PC-9 (cell line): Measurements from ENCODE around the gene OCEL1. TPM values are rescaled to one million over a fixed set of nuclear protein-coding genes. Genes with fewer than 3 reads are reported as not detected.

Experiments
- BruUV-seq: library from RNA; stranded (reverse); fragments of 400-500 nt; replicated peaks from 2 replicates; lab custom pipeline; 2021; lab: Mats Ljungman, UMichigan
- CTCF ChIA-PET: fragments of 300-600 bp; sonication (Branson Sonifier 250); formaldehyde crosslinking; loops from one replicate; lab custom pipeline; 2022; ENCODE audit warnings: antibody characterized with exemption; lab: Charles Lee
- POLR2A ChIA-PET: fragments of 300-600 bp; sonication (Branson Sonifier 250); formaldehyde crosslinking; loops from one replicate; lab custom pipeline; 2022; ENCODE audit warnings: antibody characterized with exemption; ENCODE audit not compliant: unreplicated experiment; lab: Charles Lee
- DNase-seq, 2 experiments: peaks; one replicate each; pipeline versions ENCODE4 v3.0.0 to v3.0.0-alpha.2; 2015 to 2022; ENCODE audit warnings: mixed read lengths in 1 of 2
- H2AFZ ChIP-seq: fragments of 200-600 bp; sonication (generic); 2 replicates; pipeline ENCODE4 v1.8.1; 2017; ENCODE audit warnings: antibody characterized with exemption
- H3F3A ChIP-seq: fragments of 200-600 bp; sonication (generic); 2 replicates; pipeline ENCODE4 v1.8.1; 2017; ENCODE audit warnings: antibody characterized with exemption, mild to moderate bottlenecking, low read depth; ENCODE audit not compliant: insufficient read depth
- H3K27ac ChIP-seq: fragments of 200-600 bp; sonication (generic); 2 replicates; pipeline ENCODE4 v1.6.1; 2016; ENCODE audit warnings: mixed run types
- H3K27me3 ChIP-seq: fragments of 200-600 bp; sonication (generic); 2 replicates; pipeline ENCODE4 v1.6.1; 2016; ENCODE audit warnings: low read depth, mixed run types; ENCODE audit not compliant: insufficient read depth
- H3K36me3 ChIP-seq: fragments of 200-600 bp; sonication (generic); 2 replicates; pipeline ENCODE4 v1.6.1; 2016; ENCODE audit warnings: low read depth, mixed run types
- H3K4me1 ChIP-seq: fragments of 200-600 bp; sonication (generic); replicated peaks from 2 replicates; pipeline ENCODE4 v1.6.1; 2016; ENCODE audit warnings: mixed run types; ENCODE audit not compliant: insufficient read depth
- H3K4me2 ChIP-seq: fragments of 200-600 bp; sonication (generic); 2 replicates; pipeline ENCODE4 v1.6.1; 2017; ENCODE audit warnings: mixed run types
- H3K4me3 ChIP-seq: fragments of 200-600 bp; sonication (generic); 2 replicates; pipeline ENCODE4 v1.6.1; 2016; ENCODE audit warnings: mixed run types
- H3K79me2 ChIP-seq: fragments of 200-600 bp; sonication (generic); 2 replicates; pipeline ENCODE4 v1.6.1; 2017; ENCODE audit warnings: low read depth, mixed run types
- H3K9me2 ChIP-seq: fragments of 200-600 bp; sonication (generic); 2 replicates; pipeline ENCODE4 v1.8.1; 2017; ENCODE audit warnings: mild to moderate bottlenecking; ENCODE audit not compliant: insufficient read depth
- H3K9me3 ChIP-seq: fragments of 200-600 bp; sonication (generic); 2 replicates; pipeline ENCODE4 v1.8.1; 2016; ENCODE audit warnings: low read depth; ENCODE audit not compliant: insufficient read depth
- H4K20me1 ChIP-seq: fragments of 200-600 bp; sonication (generic); 2 replicates; pipeline ENCODE4 v1.8.1; 2017; ENCODE audit not compliant: insufficient read depth
- CTCF ChIP-seq: fragments of 200-600 bp; sonication (generic); conservative IDR thresholded peaks from 2 replicates; pipeline ENCODE4 v1.6.1; 2017; ENCODE audit warnings: mixed run types, antibody characterized with exemption, mild to moderate bottlenecking, moderate library complexity
- EZH2 ChIP-seq: fragments of 200-600 bp; sonication (generic); IDR thresholded peaks from 2 replicates; pipeline ENCODE4 v1.8.0; 2017; ENCODE audit warnings: antibody characterized with exemption, low read depth
- intact Hi-C: fragments of 100-400 bp; cut with micrococcal nuclease; formaldehyde crosslinking; loops from one replicate; pipeline ENCODE4 v1.10.0; 2022; ENCODE audit not compliant: unreplicated experiment
- total RNA-seq: library from RNA; stranded (reverse); gene quantifications from 2 replicates; pipeline ENCODE4 v1.2.3, GENCODE V29; 2021

OCEL1 gene
- total RNA-seq, 1 experiment from 2014 or later: 30.6 TPM

DNA sequence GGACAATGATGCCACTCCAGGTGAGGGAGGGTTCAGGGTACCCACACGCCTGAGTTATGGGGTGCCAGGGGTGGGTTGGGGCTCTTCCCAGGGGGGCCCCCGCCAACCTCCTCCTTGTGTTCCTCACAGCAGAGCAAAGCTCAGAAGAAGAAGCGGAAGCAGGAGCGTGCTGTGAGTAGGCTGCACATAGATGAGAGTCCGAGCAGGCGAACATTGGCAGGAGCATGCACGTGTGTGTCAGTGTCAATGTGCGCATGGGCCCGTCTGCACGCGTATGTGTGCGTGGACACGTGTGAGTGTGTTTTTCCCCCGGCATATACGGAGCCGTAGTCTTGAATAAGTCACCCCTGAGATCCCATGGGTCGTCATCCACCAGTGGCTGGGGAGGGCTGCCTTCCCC, 23.3 kb upstream of the OCEL1 start:
- Histone ChIP-seq H3K9me2 (no peaks in the 10 kb centered on the region), H3K4me1 (no peaks in the 10 kb centered on the region), H3K79me2 (no peaks in the 10 kb centered on the region), H3K4me3 (no peak overlapping the region), H4K20me1 (no peaks in the 10 kb centered on the region), H2AFZ (no peak overlapping the region), H3K4me2 (no peak overlapping the region), H3K27ac (no peak overlapping the region), H3K9me3 (no peaks in the 10 kb centered on the region), H3K27me3 (no peaks in the 10 kb centered on the region), H3F3A (peaks cover 11% of the 10 kb centered on the region), H3K36me3 (0 out of 2 replicates have a peak, but pooled peaks cover 6% of the 10 kb centered on the region)
- no peak for TF ChIP-seq EZH2
- no peak for TF ChIP-seq CTCF
- BruUV-seq: no TSS peak
- no peak for DNase-seq
- POLR2A ChIA-PET: no interaction called here
- CTCF ChIA-PET: no interaction called here
- intact Hi-C loops: no loop called here

DNA sequence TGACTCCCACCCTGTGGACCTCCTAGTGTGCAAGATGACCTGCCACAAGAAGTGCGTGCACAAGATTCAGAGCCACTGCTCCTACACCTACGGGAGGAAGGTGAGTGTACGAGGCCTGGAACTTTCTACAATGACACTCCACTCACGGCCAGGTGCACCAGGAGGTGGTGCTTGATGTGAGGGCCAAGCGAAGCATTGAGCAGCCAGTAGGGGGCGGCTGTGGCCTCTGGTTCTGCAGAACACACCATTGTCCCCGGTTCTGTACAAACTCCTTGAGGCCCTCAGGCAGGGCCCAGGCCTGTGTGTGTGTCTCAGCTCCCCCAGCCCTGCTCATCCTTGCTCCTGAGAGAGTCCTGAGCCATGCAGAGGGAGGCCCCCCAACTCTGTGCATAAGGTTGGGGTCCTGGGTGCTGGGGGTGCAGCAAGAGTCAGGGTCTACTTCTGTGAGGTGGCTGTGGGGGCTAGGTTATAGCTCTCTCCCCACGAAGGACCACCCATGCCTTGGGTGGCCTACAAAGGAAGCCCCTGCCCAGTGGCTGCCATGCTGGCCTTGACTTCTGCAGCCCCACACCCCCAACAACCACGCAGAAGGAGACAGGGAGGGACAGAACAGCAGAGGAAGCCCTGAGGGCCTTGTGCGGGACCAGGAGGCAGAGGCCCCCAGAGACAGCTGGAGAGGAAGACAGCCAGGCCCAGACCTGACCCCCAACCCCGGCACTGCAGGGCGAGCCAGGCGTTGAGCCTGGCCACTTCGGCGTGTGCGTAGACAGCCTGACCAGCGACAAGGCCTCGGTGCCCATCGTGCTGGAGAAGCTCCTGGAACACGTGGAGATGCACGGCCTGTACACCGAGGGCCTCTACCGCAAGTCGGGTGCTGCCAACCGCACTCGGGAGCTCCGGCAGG, 20.5 kb upstream of the OCEL1 start:
- no peak overlapping the region for H3K27ac ChIP-seq
- intact Hi-C loops: loop anchor here (1.0 kb wide), 1 partner anchor 77 kb away; no protein-coding TSS in a partner anchor
- H3K4me3 ChIP-seq: no peak overlapping the region
- H3K79me2 ChIP-seq: no peaks in the 10 kb centered on the region
- ChIA-PET CTCF (interaction anchor here (0.9 kb wide), 1 partner anchor 10 kb away, joined by 3 read pairs; the partner anchor contains the start of gene USE1), POLR2A (no interaction called here)
- peak; percentile 50 to 57 for DNase-seq
- no peaks in the 10 kb centered on the region for H3K27me3 ChIP-seq
- no peaks in the 10 kb centered on the region for H3K9me2 ChIP-seq
- H3K36me3 ChIP-seq: 0 out of 2 replicates have a peak, but pooled peaks cover 6% of the 10 kb centered on the region
- H3K4me2 ChIP-seq: no peak overlapping the region
- TF ChIP-seq CTCF (peak; percentile 83), EZH2 (no peak)
- no peaks in the 10 kb centered on the region for H3K4me1 ChIP-seq
- no peak overlapping the region for H2AFZ ChIP-seq
- no TSS peak for BruUV-seq
- H3K9me3 ChIP-seq: no peaks in the 10 kb centered on the region
- no peaks in the 10 kb centered on the region for H4K20me1 ChIP-seq
- H3F3A ChIP-seq: peaks cover 26% of the 10 kb centered on the region

- TF ChIP-seq CTCF (no peak), EZH2 (no peak)
- POLR2A ChIA-PET: no interaction called here
- H3F3A ChIP-seq: peaks cover 22% of the 10 kb centered on the region
- no peak for DNase-seq
- H3K4me1 ChIP-seq: no peaks in the 10 kb centered on the region
- H3K4me2 ChIP-seq: no peak overlapping the region
- no peak overlapping the region for H3K4me3 ChIP-seq
- H3K9me3 ChIP-seq: no peaks in the 10 kb centered on the region
- H3K36me3 ChIP-seq: no peaks in the 10 kb centered on the region
- no TSS peak for BruUV-seq
- no peak overlapping the region for H3K27ac ChIP-seq
- intact Hi-C loops: no loop called here
- CTCF ChIA-PET: interaction anchor here (0.6 kb wide), 1 partner anchor 347 kb away, joined by 8 read pairs; no protein-coding TSS in a partner anchor
- H4K20me1 ChIP-seq: no peaks in the 10 kb centered on the region
- H3K27me3 ChIP-seq: no peaks in the 10 kb centered on the region
- no peak overlapping the region for H2AFZ ChIP-seq
- no peaks in the 10 kb centered on the region for H3K79me2 ChIP-seq
- H3K9me2 ChIP-seq: no peaks in the 10 kb centered on the region
Observed at GRCh38 chr19:17206736-17207581, 19.1 kb upstream of the OCEL1 start.
